GM13977 (cell line): ENCODE measurements around the gene TSHR.

Experiments
- DNase-seq: peaks from one replicate; pipeline ENCODE4 v3.0.0; 2012; ENCODE audit warnings: low spot score
- CTCF ChIP-seq: IDR thresholded peaks from 2 replicates; pipeline ENCODE4 v1.5.1; 2012; ENCODE audit warnings: mild to moderate bottlenecking, control low read depth; ENCODE audit not compliant: insufficient read depth; ENCODE audit errors: extremely low read depth, missing control alignments
- in situ Hi-C: fragments of 300-500 bp; cut with MboI; formaldehyde crosslinking; loops from one replicate; pipeline ENCODE4 v1.12.0; 2022; ENCODE audit warnings: low sequenced_read_pairs, low pct_unique_long_range_greater_than_20kb, mixed read lengths, inconsistent platforms; ENCODE audit not compliant: unreplicated experiment

Gene TSHR

GRCh38 chr14:81067156-81067555 lies 111.7 kb downstream of the TSHR start:
- TF ChIP-seq CTCF = no peak
- in situ Hi-C loops = no loop called here
- DNase-seq = no peak

GRCh38 chr14:81068176-81068782 lies 112.9 kb downstream of the TSHR start:
- TF ChIP-seq CTCF = no peak
- no peak for DNase-seq
- in situ Hi-C loops = no loop called here

GRCh38 chr14:81070511-81070910 lies 115.1 kb downstream of the TSHR start:
- in situ Hi-C loops = no loop called here
- DNase-seq = no peak
- no peak for TF ChIP-seq CTCF

- in situ Hi-C loops = no loop called here
- no peak for DNase-seq
- TF ChIP-seq CTCF = no peak
Measured at GRCh38 chr14:81085596-81085995, 130.2 kb downstream of the TSHR start.

- no peak for TF ChIP-seq CTCF
- in situ Hi-C loops = no loop called here
- DNase-seq = no peak
Measured at GRCh38 chr14:81087230-81087629, 131.8 kb downstream of the TSHR start.

GRCh38 chr14:81091139-81091538 lies 135.7 kb downstream of the TSHR start:
- no peak for TF ChIP-seq CTCF
- in situ Hi-C loops = no loop called here

GRCh38 chr14:81091660-81092059 lies 136.2 kb downstream of the TSHR start:
- TF ChIP-seq CTCF = no peak
- DNase-seq = no peak
- in situ Hi-C loops = no loop called here

More at GRCh38 chr14:81091139-81091538, 135.7 kb downstream of the TSHR start:
- DNase-seq = no peak
